Subcutaneous adipose tissue (tissue), 4 donors: ENCODE measurements around the gene WWOX. TPM values are rescaled to one million over a fixed set of nuclear protein-coding genes. Genes with fewer than 3 reads are reported as not detected.

Experiments
- total RNA-seq, 4 donors: library from RNA; depleted of rRNA; stranded (reverse); fragments of >200 nt; gene quantifications; one replicate each; pipeline ENCODE4 v1.1.0, GENCODE V29; 2016
- TF ChIP-seq, protein P1 (sequence below): fragments of 450-650 bp; IDR thresholded peaks from one replicate; pipeline ENCODE4 v1.5.1; 2016; ENCODE audit warnings: low read depth, mild to moderate bottlenecking, control low read depth, antibody characterized with exemption, moderate library complexity

Gene WWOX
- total RNA-seq, 4 donors from 2014 or later = 31.4 to 67.8 (median 46.0) TPM

DNA sequence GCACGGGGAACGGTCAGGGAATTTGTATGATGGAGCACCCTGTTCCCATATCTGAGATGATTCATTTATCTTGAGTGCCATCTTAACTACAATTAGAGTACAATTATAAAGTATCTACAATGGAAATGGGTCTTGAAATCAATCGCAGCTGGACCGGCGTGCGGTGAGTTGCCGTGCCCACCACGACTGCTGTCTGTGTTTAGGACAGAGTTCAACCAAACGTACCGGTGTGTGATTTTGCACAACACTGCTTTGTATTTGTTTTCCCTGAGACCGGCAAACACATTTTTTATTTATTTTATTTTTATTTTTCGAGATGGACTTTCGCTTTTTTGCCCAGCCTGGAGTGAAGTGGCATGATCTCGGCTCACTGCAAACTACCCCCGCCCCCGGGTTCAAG is 457.0 kb downstream of the WWOX start:
- TF ChIP-seq, protein P1, sequence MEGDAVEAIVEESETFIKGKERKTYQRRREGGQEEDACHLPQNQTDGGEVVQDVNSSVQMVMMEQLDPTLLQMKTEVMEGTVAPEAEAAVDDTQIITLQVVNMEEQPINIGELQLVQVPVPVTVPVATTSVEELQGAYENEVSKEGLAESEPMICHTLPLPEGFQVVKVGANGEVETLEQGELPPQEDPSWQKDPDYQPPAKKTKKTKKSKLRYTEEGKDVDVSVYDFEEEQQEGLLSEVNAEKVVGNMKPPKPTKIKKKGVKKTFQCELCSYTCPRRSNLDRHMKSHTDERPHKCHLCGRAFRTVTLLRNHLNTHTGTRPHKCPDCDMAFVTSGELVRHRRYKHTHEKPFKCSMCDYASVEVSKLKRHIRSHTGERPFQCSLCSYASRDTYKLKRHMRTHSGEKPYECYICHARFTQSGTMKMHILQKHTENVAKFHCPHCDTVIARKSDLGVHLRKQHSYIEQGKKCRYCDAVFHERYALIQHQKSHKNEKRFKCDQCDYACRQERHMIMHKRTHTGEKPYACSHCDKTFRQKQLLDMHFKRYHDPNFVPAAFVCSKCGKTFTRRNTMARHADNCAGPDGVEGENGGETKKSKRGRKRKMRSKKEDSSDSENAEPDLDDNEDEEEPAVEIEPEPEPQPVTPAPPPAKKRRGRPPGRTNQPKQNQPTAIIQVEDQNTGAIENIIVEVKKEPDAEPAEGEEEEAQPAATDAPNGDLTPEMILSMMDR = no peak

DNA sequence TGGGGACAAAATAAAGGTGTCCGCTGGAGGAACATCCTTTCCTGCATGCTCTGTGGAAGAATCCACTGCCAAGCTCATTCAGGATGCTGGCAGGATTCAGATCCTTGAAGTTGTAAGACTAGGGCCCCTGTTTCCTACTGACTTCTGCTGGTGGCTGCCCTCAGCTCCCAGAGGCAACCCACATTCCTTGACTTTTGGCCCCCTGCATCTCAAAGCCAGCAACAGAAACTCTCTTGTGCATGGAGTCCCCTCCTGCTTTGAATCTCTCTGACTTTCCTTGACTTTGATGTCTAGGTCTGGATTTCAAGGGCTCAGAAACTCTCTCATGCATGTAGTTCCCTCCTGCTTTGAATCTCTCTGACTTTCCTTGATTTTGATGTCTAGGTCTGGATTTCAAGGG is 461.5 kb downstream of the WWOX start:
- TF ChIP-seq, protein P1 = no peak

DNA sequence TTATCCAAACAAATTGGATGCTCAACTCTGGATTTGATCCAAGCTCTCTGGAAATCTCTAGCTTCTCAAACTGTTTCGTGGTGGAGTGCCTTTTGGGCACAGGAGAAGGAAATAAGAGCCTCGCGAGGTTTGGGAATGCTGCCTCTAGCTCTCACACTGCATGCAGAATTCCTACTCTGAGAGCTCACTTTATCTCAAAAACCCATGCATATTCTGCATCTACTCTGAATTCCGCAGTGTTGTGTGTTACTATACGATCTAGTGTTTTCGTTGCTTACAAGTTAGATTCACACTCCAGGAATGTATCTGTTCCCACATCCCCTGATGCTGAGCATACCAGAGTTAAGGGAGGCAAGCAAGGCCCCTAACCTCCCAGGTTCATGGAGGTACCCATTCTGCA is 462.7 kb downstream of the WWOX start:
- TF ChIP-seq, protein P1 = no peak

DNA sequence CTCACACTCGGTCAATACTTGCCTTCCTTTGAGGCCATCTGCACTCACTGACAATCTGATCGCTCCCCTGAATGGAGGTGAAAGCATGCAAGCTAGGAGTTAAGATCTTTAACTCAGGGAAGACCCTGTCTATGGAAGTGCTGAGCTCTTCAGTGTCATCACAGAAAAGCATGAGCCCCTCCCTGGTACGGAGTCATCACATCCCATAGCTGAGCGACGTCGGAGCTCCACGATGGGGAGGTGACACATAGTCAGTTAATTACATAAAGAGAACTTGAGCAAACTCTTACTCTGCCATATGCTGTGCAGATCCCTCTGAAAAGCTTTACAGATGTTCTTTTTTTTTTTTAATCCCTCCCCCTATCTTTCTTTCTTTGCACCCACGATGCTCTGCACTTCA is 463.2 kb downstream of the WWOX start:
- TF ChIP-seq, protein P1 = no peak

DNA sequence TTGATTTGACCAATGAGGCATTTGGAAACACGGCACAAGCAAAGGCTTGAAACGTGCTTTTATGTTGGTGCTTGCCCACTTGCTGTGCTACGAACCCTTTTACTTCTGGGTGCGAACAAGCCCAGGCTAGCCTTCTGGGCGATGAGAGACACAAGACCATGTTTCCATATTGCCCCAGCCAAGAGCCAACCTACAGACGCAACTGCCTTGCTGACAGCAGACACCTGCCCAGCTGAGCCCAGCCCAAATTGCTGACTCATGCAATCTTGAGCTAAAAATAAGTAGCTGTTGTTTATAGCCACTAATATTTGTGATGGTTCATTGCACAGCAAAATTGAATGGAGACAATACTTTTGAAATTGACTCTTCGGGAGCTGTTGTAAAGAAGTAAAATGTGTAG is 464.5 kb downstream of the WWOX start:
- TF ChIP-seq, protein P1 = no peak

DNA sequence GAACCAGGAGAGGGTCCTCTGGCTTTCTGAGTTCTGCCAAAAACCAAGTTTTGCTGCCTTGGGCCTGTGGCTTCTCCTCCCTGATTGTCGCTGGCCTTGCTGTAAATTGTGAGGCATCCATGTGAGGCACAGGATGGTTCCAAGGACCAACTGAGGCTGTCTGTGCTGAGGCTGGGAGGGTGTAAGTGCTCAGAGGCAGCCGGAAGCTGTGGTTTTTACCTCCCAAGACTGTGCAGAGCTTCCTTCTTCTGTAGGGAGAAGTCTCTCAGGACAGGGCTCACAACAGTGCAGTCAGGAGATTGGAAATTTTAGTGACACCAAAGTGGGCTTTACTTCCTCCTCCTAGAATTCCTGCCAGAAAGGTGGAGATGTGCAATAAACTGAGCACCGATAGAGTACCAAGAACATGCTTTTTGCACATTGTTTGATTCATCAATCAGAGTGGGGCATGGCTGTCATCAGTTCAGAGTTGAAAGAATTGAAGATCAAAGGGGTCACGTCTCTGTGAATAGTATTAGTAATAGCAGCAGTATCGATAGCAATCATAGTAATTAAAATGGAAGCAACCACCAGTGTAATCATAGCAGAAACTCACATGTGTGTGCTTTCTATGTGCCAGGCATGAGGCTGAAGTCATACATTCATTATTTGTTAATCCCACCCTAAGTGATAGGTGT is 467.1 kb downstream of the WWOX start:
- TF ChIP-seq, protein P1 = no peak

DNA sequence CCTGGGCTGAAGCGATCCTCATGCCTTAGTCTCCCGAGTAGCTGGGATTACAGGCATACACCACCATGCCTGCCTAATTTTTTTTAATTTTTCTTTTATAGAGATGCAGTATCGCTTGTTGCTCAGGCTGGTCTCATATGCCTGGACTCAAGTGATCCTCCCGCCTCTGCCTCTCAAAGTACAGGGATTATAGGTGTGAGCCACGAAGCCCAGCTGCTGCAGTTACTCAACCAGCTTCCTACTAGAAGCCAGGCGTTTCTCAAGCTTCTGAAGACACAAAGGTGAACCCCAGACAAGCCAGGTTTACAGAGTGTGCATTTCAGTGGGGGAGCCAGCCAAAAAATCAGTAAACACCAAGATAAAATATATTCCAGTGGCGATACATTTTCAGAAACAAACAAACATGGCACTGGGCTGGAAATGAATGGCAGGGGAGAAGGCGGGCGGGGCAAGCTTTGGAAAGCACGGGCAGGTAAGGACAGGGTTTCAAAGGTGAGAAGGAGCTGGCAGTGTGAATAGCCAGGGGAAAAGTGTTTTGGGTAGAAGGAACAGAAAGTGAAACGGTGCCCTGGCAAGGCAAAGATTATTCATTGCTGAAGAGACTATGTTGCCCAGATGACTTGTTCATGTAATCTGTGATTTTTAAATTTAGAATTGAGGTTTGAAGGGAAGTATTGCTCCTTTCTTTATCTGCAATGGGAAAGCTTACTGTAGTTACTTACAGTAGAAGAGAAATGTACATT is 471.1 kb downstream of the WWOX start:
- TF ChIP-seq, protein P1 = no peak
